H1 (cell line): Measurements from ENCODE around the gene ASRGL1. TPM values are rescaled to one million over a fixed set of nuclear protein-coding genes. Genes with fewer than 3 reads are reported as not detected.

Experiments used
- NRF1 ChIP-seq: IDR thresholded peaks from 2 replicates; pipeline ENCODE4 v1.6.1; 2011; ENCODE audit warnings: mild to moderate bottlenecking, low read depth, low read length, improper control_type of control experiment
- RBBP5 ChIP-seq: IDR thresholded peaks from 2 replicates; pipeline ENCODE4 v1.7.1; 2012; ENCODE audit warnings: low read depth, mild to moderate bottlenecking, inconsistent platforms, low read length, moderate library complexity, borderline replicate concordance
- SIN3A ChIP-seq, 2 experiments: IDR thresholded peaks in 1 of 2; conservative IDR thresholded peaks in 1 of 2; 2 replicates each; pipeline ENCODE4 v1.6.1; 2011 to 2012; ENCODE audit warnings: low read length in 2 of 2, improper control_type of control experiment in 1 of 2, low read depth in 1 of 2, mild to moderate bottlenecking in 1 of 2
- SP1 ChIP-seq: IDR thresholded peaks from 2 replicates; pipeline ENCODE4 v1.6.1; 2011; ENCODE audit warnings: low read depth, low read length
- SUZ12 ChIP-seq: fragments of 200-600 bp; sonication (generic); IDR thresholded peaks from 2 replicates; pipeline ENCODE4 v1.6.1; 2012; ENCODE audit warnings: mild to moderate bottlenecking, inconsistent platforms, low read length, moderate library complexity, mixed read lengths
- USF2 ChIP-seq: IDR thresholded peaks from 2 replicates; pipeline ENCODE4 v1.6.1; 2011; ENCODE audit warnings: low read length, improper control_type of control experiment
- polyA plus RNA-seq, 7 experiments: library from polyadenylated mRNA; depleted of rRNA in 3 of 7; stranded (reverse) in 5 of 7; unstranded in 2 of 7; fragments of >200 nt in 5 of 7; fragments of 200-250 nt in 2 of 7; gene quantifications; 1 replicate in 5 of 7; 2 replicates in 1 of 7; 4 replicates in 1 of 7; pipeline versions ENCODE4 v1.2.1 to v1.2.3, GENCODE V29; 2011 to 2013; ENCODE audit warnings: missing spikeins in 2 of 7, mixed read lengths in 2 of 7
- total RNA-seq: library from RNA; stranded (reverse); fragmentation: NEBNext Ultra II Directional; extraction: Animal tissue kit (Norgen Biotek cat#: 25700); gene quantifications from 2 replicates; pipeline ENCODE4 v1.2.1, GENCODE V29; 2021

Gene ASRGL1
- total and polyA plus RNA-seq, 2 of the 8 experiments (the other 6 are each of a cell fraction or from before 2014, with no cell fraction given), result 19.9 to 23.5 TPM

DNA sequence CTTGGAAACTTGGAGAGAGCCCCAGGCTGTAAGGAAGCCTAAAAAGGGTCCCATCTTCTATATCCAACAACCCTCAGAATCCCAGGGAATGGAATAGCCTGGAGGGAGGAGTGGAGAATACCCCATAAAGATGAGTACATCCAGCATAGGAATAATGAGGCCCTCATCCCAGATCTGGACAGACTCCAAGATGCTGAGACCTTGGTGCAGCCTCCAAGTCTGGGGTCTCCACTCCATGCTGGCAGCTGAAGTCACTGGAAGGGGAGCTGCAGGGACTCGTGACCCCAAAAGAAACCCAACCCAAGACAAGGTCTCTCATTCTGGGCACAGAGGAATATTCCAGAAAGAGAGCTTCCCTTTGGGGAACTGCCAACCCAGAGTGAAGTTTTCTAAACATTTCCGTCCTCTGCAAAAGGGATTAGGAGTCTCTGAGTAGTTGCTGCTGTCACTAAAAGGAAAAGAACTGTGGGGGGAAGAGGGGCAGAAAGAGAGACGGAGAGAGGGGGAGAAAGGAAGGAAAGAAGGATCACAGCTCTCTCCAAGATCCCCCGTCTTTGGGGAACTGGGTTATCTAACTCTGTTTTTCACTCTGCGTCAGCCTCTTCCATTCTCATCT lies 82.2 kb downstream of the ASRGL1 start (continued):
- TF ChIP-seq SIN3A (conservative IDR thresholded peaks at IDR 0.05 in 1 of 2, IDR thresholded peaks at IDR 0.05 in 1 of 2; ENCODE audit: low read depth in 1 of 2, low read length in 2 of 2), result no peak
- no peak for TF ChIP-seq USF2
- no peak for TF ChIP-seq SUZ12
- no peak for TF ChIP-seq RBBP5
- TF ChIP-seq NRF1, result no peak
- TF ChIP-seq SP1, result no peak
